Fibroblast of pulmonary artery (primary cell): ENCODE results near the gene WWOX.

Experiments
- DNase-seq: peaks from one replicate; pipeline ENCODE4 v3.0.0-alpha.2; 2010; ENCODE audit warnings: low read depth
- H3K4me3 ChIP-seq: replicated peaks from 2 replicates; pipeline ENCODE4 v1.5.1; 2011; ENCODE audit warnings: low read depth, mild to moderate bottlenecking, control low read depth, low read length, moderate library complexity
- TF ChIP-seq, protein P1 (sequence below): IDR thresholded peaks from 2 replicates; pipeline ENCODE4 v1.5.1; 2011; ENCODE audit warnings: mild to moderate bottlenecking, control low read depth, low read length, inconsistent platforms; ENCODE audit errors: missing control alignments

WWOX gene

DNA sequence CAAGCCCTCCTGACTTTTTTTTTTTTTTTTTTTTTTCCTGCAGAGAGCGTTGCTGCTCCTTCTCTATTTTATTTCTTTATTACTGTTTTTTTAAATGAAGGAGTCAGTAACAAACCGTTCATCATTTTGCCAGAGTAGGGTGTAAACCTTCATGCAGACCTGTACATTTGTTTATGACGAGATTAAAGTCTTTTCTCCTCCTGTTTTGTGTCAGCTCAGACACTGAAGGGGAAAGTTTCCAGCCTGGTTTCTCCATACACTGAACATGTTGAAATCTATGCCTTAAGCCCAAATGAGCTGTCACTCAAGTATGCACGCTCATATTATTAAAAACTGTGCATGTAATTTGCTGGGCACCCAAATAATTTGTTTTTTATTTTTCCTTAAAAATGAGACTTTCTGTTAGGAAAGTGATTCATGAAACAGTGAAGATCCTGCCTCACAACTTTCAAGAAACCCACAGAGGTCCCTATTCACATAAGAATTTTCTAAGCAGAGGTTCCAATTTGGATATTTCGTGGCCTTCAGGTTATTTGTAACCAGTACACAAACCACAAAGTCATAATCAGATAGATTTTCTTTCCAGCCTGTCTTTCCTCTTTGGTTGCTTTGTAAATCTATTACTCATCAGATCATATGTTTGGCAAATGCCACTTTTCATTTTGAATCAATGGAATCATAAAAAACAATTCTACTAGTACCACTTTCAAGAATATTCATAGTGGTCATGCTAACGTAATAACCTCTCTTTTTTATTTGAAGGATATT, 800.8 kb downstream of the WWOX start:
- no peak overlapping the region for H3K4me3 ChIP-seq
- TF ChIP-seq, protein P1, sequence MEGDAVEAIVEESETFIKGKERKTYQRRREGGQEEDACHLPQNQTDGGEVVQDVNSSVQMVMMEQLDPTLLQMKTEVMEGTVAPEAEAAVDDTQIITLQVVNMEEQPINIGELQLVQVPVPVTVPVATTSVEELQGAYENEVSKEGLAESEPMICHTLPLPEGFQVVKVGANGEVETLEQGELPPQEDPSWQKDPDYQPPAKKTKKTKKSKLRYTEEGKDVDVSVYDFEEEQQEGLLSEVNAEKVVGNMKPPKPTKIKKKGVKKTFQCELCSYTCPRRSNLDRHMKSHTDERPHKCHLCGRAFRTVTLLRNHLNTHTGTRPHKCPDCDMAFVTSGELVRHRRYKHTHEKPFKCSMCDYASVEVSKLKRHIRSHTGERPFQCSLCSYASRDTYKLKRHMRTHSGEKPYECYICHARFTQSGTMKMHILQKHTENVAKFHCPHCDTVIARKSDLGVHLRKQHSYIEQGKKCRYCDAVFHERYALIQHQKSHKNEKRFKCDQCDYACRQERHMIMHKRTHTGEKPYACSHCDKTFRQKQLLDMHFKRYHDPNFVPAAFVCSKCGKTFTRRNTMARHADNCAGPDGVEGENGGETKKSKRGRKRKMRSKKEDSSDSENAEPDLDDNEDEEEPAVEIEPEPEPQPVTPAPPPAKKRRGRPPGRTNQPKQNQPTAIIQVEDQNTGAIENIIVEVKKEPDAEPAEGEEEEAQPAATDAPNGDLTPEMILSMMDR = no peak
- no peak for DNase-seq

DNA sequence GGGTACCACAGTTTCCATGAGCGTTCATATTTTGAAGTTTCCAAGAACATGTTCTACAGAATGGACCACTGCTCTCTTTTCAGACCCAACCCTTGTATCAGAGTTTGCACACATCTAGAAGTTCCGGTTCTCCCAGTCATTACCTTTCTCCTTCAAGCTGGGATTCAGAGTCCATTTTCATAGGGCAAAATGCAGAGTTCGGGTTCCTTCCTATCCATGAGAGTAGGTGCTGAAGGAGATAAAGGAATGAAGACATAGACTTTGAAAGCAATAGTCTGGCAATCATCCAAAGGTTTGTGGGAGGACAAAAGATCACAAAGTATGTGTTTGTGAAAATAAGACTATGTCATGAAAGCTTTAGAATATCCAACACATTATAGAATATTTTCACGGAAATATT, 801.5 kb downstream of the WWOX start:
- TF ChIP-seq, protein P1 = no peak
- no peak for DNase-seq
- H3K4me3 ChIP-seq = no peak overlapping the region

DNA sequence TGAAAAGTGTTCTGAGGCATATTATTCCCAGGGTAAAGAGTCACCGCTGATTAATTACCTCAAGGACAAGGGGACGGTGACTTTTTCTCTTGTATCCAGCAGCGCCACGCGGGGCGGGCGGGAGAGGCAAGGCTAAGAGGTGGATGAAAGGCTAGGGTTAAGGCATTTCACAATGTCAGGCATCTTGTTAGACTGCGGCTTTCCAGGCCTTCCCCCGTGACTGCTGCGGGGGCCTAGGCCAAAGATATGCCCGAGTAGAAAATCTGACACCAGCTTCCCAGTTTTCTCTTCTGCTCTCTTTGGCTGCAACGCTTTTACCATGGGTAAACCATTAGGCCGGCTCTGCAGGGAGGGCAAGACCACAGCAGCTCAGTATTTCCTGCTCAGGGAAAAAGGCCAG, 802.9 kb downstream of the WWOX start:
- DNase-seq = no peak
- TF ChIP-seq, protein P1 = no peak
- H3K4me3 ChIP-seq = no peak overlapping the region

DNA sequence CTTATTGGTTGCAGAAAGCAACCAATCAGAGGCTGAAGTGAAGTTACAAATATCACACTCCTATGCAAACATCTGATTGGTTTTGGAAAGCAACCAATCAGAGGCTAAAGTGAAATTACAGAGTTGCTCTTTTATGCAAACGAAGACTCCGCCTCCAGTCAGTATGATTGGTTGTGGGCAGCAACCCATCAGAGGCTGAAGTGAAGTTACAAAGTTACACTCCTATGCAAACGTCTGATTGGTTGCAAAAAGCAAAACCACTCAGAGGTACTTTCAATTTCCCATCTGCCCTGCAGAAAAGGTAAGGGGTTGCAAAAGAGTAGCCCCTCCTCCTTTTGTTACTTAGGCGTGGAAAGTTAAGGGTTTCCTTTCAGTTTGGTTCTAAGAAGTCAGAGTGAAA, 803.8 kb downstream of the WWOX start:
- no peak overlapping the region for H3K4me3 ChIP-seq
- no peak for DNase-seq
- TF ChIP-seq, protein P1 = no peak

DNA sequence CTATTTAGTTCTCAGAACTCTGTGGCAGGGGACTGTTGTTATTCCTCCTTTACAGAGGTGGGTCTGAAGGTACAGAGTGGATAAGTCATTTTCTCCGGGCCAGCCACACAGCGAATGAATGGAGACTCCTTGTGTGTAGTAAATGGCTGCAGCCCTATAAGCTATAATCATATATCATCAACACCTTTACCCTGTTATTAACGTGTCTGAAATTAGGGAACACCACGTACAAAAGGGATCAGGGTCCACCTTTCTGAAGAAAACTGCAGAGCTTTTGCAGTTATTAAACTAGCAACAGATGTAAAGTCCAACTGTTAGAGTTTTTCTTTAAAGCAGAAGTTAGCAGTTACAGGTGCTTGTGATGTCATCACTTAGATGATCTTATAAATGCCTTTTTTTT, 804.4 kb downstream of the WWOX start:
- H3K4me3 ChIP-seq = no peak overlapping the region
- TF ChIP-seq, protein P1 = no peak
- DNase-seq = no peak

DNA sequence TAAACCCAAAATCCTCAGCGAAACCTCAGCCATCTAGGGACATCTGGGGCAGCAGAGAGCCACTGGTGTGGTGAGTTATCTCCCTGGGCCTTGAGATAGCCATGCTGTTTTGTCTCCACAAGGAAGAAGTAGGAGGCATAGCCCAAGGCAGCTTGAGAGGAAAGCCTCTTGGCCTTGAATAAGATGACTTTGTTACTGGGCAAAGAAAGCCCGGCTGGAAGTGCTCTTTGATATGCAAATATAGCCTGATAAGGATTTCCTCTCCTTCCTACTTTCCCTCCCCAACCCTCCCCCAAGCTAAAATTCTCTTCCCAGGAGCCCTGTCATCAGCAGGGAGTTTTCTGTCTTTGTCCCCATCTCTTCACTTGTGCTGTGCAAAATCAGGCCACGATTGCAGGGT, 806.7 kb downstream of the WWOX start:
- H3K4me3 ChIP-seq = no peak overlapping the region
- TF ChIP-seq, protein P1 = no peak
- no peak for DNase-seq

DNA sequence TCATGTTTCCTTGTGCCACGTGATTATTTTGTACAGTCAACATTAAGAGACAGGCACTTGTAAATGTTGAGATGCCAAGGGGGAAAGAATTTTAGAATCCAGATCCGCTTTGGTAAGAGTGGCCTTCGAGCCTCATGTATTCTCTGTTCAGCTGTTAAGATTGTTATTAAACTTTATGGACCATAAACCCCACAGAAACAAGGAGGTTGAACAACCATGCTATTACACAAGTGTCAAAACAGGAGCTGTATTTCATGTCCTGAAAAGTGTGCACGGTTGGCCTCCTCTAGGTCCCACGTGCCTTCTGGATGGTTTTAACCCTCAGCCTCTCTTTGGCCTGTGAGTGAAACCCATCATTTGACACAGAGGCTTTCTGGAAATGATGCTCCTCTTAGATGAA, 809.8 kb downstream of the WWOX start:
- TF ChIP-seq, protein P1 = no peak
- DNase-seq = no peak
- no peak overlapping the region for H3K4me3 ChIP-seq
